ENCODE measurements around the gene CEP76.
"Not testable (repeated sequence)": the region's sequence is repeated elsewhere in the genome, so short reads cannot be mapped to it uniquely, and the experiment has no call there.

Gene CEP76

GRCh38 chr18:12639990-12640880, 62.3 kb downstream of the CEP76 start:
- FAIRE-seq = no peak

GRCh38 chr18:12638644-12639124, 63.8 kb downstream of the CEP76 start:
- no peak for FAIRE-seq

GRCh38 chr18:12637901-12638643, 64.5 kb downstream of the CEP76 start:
- FAIRE-seq = no peak

- no peak for FAIRE-seq
Observed at GRCh38 chr18:12637393-12637792, 65.1 kb downstream of the CEP76 start.

GRCh38 chr18:12631831-12632477, 70.6 kb downstream of the CEP76 start:
- no peak for FAIRE-seq

- no peak for FAIRE-seq
Observed at GRCh38 chr18:12630136-12630535, 72.4 kb downstream of the CEP76 start.

- FAIRE-seq = no peak
Observed at GRCh38 chr18:12628706-12629702, 73.5 kb downstream of the CEP76 start.

- FAIRE-seq = not testable (repeated sequence)
Observed at GRCh38 chr18:12627199-12627598, 75.3 kb downstream of the CEP76 start.

- FAIRE-seq = no peak
Observed at GRCh38 chr18:12625241-12625640, 77.3 kb downstream of the CEP76 start.

Data from TTC549 (cell line).